Measurements from ENCODE around the gene ZNF791. TPM values are rescaled to one million over a fixed set of nuclear protein-coding genes. Genes with fewer than 3 reads are reported as not detected.
"Not testable (repeated sequence)": the region's sequence is repeated elsewhere in the genome, so short reads cannot be mapped to it uniquely, and the experiment has no call there.

ZNF791 gene
- total RNA-seq, 1 donor from 2014 or later, result 29.0 TPM

- no peaks in the 10 kb centered on the region for H3K27me3 Mint-ChIP-seq (ENCODE audit: insufficient read depth)
- H3K9me3 Mint-ChIP-seq, result no peaks in the 10 kb centered on the region
- no peak overlapping the region for H3K4me3 Mint-ChIP-seq
- intact Hi-C loops (cut with micrococcal nuclease), result loop anchor here (2.0 kb wide), 1 partner anchor 31 kb away; the partner anchor contains the start of genes ZNF490 and ZNF791
- no peak for DNase-seq (ENCODE audit: low spot score)
- H3K27ac Mint-ChIP-seq, result no peak overlapping the region
- peaks cover 20% of the 10 kb centered on the region for H3K36me3 Mint-ChIP-seq (ENCODE audit: low read depth)
- peaks cover 9% of the 10 kb centered on the region for H3K4me1 Mint-ChIP-seq (ENCODE audit: low read depth)
Observed at GRCh38 chr19:12641456-12641855, 30.7 kb downstream of the ZNF791 start.

DNA sequence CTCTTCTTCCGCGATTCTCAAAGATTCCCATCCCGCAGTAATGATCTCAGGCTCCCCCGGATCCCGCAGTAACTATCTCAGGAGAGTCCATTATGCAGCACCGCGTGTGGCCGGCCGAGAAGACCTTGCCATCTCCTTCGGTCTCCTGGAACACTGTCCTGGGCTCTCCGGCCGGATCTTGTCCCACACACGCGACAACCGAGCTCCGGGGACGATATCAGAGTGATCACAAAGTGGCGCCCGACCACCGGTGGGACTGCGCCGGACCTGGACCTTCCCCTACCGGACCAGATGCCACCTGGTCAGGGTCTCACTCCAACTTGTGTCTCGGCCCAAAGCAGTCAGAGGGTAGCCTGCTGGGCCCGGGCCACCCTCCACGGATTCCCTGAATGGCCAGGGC is 31.8 kb downstream of the ZNF791 start:
- no peak for DNase-seq (ENCODE audit: low spot score)
- intact Hi-C loops (cut with micrococcal nuclease), result no loop called here

GRCh38 chr19:12643716-12644115 is 33.0 kb downstream of the ZNF791 start:
- H3K9me3 Mint-ChIP-seq; DNase-seq (ENCODE audit: low spot score); H3K27me3 Mint-ChIP-seq (ENCODE audit: insufficient read depth); H3K27ac Mint-ChIP-seq; H3K4me3 Mint-ChIP-seq; H3K4me1 Mint-ChIP-seq (ENCODE audit: low read depth); intact Hi-C loops (cut with micrococcal nuclease): not testable (repeated sequence)
- peaks cover 20% of the 10 kb centered on the region for H3K36me3 Mint-ChIP-seq (ENCODE audit: low read depth)

More for the DNA sequence above, 31.8 kb downstream of the ZNF791 start:
- Mint-ChIP-seq H3K9me3 (no peaks in the 10 kb centered on the region), H3K27me3 (ENCODE audit: insufficient read depth) (no peaks in the 10 kb centered on the region), H3K27ac (no peak overlapping the region), H3K4me1 (ENCODE audit: low read depth) (peaks cover 9% of the 10 kb centered on the region), H3K36me3 (ENCODE audit: low read depth) (peaks cover 20% of the 10 kb centered on the region), H3K4me3 (no peak overlapping the region)

DNA sequence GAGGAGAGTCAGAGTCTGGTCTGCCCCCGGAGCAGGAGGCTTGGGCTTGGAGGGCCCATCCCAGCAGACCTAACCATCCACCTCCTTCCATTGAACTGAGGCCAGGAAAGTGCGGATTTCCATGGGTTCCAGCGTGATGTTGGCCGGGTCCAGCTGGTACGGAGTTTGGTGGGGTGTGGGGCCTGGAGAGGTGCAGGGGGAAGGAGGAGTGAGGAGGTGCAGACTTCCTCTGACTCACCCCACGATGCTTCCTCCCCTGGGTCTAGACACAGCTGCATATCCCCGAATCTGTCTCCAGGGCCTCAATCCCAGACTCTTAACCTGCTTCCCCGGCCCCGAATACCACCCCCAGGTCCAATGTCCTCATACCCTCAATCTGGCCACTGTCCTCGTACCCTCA is 35.8 kb downstream of the ZNF791 start:
- intact Hi-C loops (cut with micrococcal nuclease), result no loop called here
- no peaks in the 10 kb centered on the region for H3K27me3 Mint-ChIP-seq (ENCODE audit: insufficient read depth)
- no peaks in the 10 kb centered on the region for H3K9me3 Mint-ChIP-seq
- peaks cover 25% of the 10 kb centered on the region for H3K36me3 Mint-ChIP-seq (ENCODE audit: low read depth)
- no peak overlapping the region for H3K27ac Mint-ChIP-seq
- H3K4me3 Mint-ChIP-seq, result no peak overlapping the region
- no peaks in the 10 kb centered on the region for H3K4me1 Mint-ChIP-seq (ENCODE audit: low read depth)
- no peak for DNase-seq (ENCODE audit: low spot score)

GRCh38 chr19:12647047-12647446 is 36.3 kb downstream of the ZNF791 start:
- intact Hi-C loops (cut with micrococcal nuclease), result loop anchor here (1.0 kb wide), 1 partner anchor 19 kb away; the partner anchor contains the start of genes MAN2B1 and WDR83
- Mint-ChIP-seq H3K36me3 (ENCODE audit: low read depth) (peaks cover 27% of the 10 kb centered on the region), H3K4me1 (ENCODE audit: low read depth) (no peaks in the 10 kb centered on the region), H3K27ac (no peak overlapping the region), H3K4me3 (no peak overlapping the region), H3K27me3 (ENCODE audit: insufficient read depth) (no peaks in the 10 kb centered on the region), H3K9me3 (no peaks in the 10 kb centered on the region)
- DNase-seq (ENCODE audit: low spot score), result no peak

DNA sequence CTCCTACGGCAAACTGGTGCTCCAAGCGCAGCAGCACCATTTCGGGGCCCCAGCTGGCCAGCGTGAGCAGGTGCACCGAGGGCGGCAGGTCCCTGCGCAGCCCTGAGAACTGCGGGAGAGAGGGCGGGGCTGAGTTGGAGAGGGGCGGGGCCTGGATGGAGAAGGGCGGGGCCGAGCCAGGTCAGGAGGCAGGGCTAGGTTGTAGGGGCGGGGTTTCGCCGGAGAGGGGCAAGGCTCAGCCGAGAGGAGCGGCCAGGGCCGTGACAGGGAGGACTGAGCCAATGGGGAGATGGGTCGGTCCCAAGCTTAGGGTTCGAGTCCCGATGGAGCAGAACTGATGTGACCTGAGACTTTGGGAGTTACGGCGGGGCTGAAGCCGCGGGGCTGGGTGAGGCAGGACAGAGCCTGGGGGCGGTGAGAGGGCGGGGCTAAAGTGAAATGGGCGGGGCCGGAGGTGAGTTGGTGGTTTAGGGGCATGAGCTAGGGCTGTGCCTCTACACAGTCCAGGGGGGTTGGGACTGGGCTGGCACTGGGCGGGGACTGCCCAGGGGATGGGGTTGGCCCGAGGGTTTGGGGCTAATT is 36.9 kb downstream of the ZNF791 start:
- no peak for DNase-seq (ENCODE audit: low spot score)
- H3K27ac Mint-ChIP-seq, result no peak overlapping the region
- no peaks in the 10 kb centered on the region for H3K27me3 Mint-ChIP-seq (ENCODE audit: insufficient read depth)
- peaks cover 29% of the 10 kb centered on the region for H3K36me3 Mint-ChIP-seq (ENCODE audit: low read depth)
- H3K4me1 Mint-ChIP-seq (ENCODE audit: low read depth), result no peaks in the 10 kb centered on the region
- no peak overlapping the region for H3K4me3 Mint-ChIP-seq
- intact Hi-C loops (cut with micrococcal nuclease), result loop anchor here (1.0 kb wide), 1 partner anchor 19 kb away; the partner anchor contains the start of genes MAN2B1 and WDR83
- no peaks in the 10 kb centered on the region for H3K9me3 Mint-ChIP-seq

DNA sequence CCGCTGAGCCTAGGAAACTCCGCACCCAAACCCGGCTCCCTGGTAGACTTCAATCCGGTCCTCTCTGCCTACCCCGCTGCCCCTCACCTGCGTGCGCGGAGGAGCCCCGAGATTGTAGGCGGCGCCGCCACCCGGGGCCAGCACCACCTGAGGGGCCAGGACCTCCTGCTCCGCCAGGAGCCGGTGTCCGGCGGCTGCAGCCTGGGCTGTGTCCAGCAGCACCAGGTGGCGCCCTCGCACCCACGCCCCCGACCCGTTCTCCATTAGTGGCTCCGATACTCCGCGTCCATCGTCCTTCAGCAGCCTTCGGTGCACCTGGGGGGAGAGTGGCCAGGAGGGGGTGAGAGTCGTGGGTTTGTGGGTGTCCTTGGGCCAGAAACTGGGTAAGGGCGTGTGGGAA is 37.4 kb downstream of the ZNF791 start:
- Mint-ChIP-seq H3K27me3 (ENCODE audit: insufficient read depth) (no peaks in the 10 kb centered on the region), H3K4me3 (no peak overlapping the region), H3K36me3 (ENCODE audit: low read depth) (peaks cover 29% of the 10 kb centered on the region), H3K9me3 (no peaks in the 10 kb centered on the region), H3K4me1 (ENCODE audit: low read depth) (no peaks in the 10 kb centered on the region), H3K27ac (no peak overlapping the region)
- no peak for DNase-seq (ENCODE audit: low spot score)
- intact Hi-C loops (cut with micrococcal nuclease), result no loop called here

- Mint-ChIP-seq H3K27me3 (ENCODE audit: insufficient read depth) (no peaks in the 10 kb centered on the region), H3K36me3 (ENCODE audit: low read depth) (peaks cover 17% of the 10 kb centered on the region), H3K4me1 (ENCODE audit: low read depth) (no peaks in the 10 kb centered on the region), H3K27ac (no peak overlapping the region), H3K9me3 (no peaks in the 10 kb centered on the region), H3K4me3 (no peak overlapping the region)
- intact Hi-C loops (cut with micrococcal nuclease), result no loop called here
- no peak for DNase-seq (ENCODE audit: low spot score)
Observed at GRCh38 chr19:12649941-12650340, 39.2 kb downstream of the ZNF791 start.

DNA sequence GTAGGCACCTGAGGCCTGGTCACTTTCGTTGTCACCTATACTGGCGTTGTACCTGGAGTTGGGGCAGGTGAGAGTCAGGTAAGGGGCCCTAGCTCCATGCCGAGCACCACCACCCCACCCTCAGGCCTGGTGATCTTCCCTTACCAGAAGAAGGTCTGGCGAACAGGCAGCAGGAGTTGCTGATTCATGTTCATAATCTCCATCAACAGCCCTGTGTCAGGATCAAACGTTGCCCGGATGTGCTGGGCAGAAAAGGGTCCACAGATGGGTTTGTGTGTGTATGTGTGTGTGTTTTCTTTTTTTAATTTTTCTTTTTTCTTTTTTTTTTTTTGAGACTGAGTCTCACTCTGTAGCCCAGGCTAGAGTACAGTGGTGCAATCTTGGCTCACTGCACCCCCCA is 41.5 kb downstream of the ZNF791 start:
- no peak for DNase-seq (ENCODE audit: low spot score)
- Mint-ChIP-seq H3K4me3 (no peak overlapping the region), H3K27me3 (ENCODE audit: insufficient read depth) (no peaks in the 10 kb centered on the region), H3K27ac (no peak overlapping the region), H3K36me3 (ENCODE audit: low read depth) (peaks cover 30% of the 10 kb centered on the region), H3K9me3 (no peaks in the 10 kb centered on the region), H3K4me1 (ENCODE audit: low read depth) (peaks cover 4% of the 10 kb centered on the region)
- intact Hi-C loops (cut with micrococcal nuclease), result no loop called here

DNA sequence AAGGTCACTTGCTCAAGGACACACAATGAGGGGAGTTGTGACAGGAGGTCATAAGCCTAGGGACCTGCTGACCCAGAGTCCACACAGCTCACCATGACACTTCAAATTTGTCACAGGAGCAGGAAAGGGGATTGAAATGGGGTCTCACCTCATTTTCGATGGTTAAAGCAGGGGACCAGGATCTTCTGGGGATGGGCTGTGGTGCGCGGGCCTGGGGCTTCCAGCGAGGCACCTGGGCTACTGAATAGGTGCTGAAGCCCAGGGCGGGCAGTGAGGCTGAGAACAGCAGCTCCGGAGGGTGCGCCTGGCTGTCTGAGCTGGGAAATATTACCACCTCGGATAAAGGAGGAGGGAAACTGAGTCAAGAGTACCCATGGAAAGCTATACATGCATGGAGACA is 44.8 kb downstream of the ZNF791 start:
- Mint-ChIP-seq H3K36me3 (ENCODE audit: low read depth) (peaks cover 32% of the 10 kb centered on the region), H3K4me3 (no peak overlapping the region), H3K4me1 (ENCODE audit: low read depth) (peaks cover 4% of the 10 kb centered on the region), H3K27me3 (ENCODE audit: insufficient read depth) (no peaks in the 10 kb centered on the region), H3K27ac (peak overlapping the region; percentile 27), H3K9me3 (no peaks in the 10 kb centered on the region)
- intact Hi-C loops (cut with micrococcal nuclease), result no loop called here
- no peak for DNase-seq (ENCODE audit: low spot score)

DNA sequence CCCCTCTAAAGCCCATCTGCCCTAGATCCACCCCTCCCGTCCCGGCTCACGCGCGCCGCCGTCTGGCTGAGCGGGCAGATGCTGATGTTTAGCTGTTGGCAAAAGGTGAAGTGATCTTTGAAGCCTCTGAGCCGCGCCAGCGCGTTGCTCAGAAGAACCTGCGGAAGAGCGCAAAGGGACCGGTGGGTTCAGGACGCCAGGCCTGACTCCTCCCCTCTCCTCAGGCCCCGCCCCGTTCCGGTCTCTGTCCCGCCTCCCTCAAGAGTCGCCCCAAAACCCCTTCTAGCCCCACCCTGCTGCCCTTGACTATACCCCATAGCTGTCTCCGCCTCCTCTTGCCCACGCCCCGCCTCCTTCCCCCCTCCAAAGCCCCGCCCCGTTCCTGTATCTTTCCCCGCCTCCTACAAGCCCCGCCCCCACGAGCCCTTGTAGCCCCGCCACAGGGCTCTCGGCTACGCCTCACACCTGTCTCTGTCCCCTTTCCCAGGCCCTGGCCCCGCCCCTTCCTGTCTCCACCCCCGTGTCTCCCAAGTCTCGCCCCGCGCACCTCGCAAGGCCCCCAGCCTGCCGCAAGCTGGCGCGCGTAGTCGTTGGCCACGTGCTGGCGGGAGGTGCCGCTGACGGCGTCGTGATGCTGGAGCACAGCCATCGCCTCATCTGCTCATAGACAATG is 46.3 kb downstream of the ZNF791 start:
- peaks cover 34% of the 10 kb centered on the region for H3K36me3 Mint-ChIP-seq (ENCODE audit: low read depth)

GRCh38 chr19:12657966-12658365 is 47.2 kb downstream of the ZNF791 start:
- Mint-ChIP-seq H3K27me3 (ENCODE audit: insufficient read depth) (no peaks in the 10 kb centered on the region), H3K27ac (no peak overlapping the region), H3K36me3 (ENCODE audit: low read depth) (peaks cover 33% of the 10 kb centered on the region), H3K9me3 (no peaks in the 10 kb centered on the region), H3K4me1 (ENCODE audit: low read depth) (peaks cover 4% of the 10 kb centered on the region), H3K4me3 (no peak overlapping the region)
- DNase-seq (ENCODE audit: low spot score), result no peak
- intact Hi-C loops (cut with micrococcal nuclease), result no loop called here

More for the DNA sequence above, 46.3 kb downstream of the ZNF791 start:
- DNase-seq (ENCODE audit: low spot score), result no peak
- intact Hi-C loops (cut with micrococcal nuclease), result no loop called here
- Mint-ChIP-seq H3K27me3 (ENCODE audit: insufficient read depth) (no peaks in the 10 kb centered on the region), H3K4me3 (no peak overlapping the region), H3K27ac (no peak overlapping the region), H3K4me1 (ENCODE audit: low read depth) (peaks cover 4% of the 10 kb centered on the region), H3K9me3 (no peaks in the 10 kb centered on the region)

- Mint-ChIP-seq H3K9me3 (no peaks in the 10 kb centered on the region), H3K36me3 (ENCODE audit: low read depth) (peaks cover 41% of the 10 kb centered on the region)
- intact Hi-C loops (cut with micrococcal nuclease), result no loop called here
Observed at GRCh38 chr19:12660980-12661379, 50.3 kb downstream of the ZNF791 start.

More at GRCh38 chr19:12660980-12661379, 50.3 kb downstream of the ZNF791 start:
- Mint-ChIP-seq H3K4me1 (ENCODE audit: low read depth) (peaks cover 18% of the 10 kb centered on the region), H3K27ac (no peak overlapping the region), H3K27me3 (ENCODE audit: insufficient read depth) (no peaks in the 10 kb centered on the region), H3K4me3 (no peak overlapping the region)
- DNase-seq (ENCODE audit: low spot score), result no peak
